SH-SY5Y (cell line): ENCODE results near the gene ATP8A2.

ENCODE experiments used
- GATA2 ChIP-seq: IDR thresholded peaks from 2 replicates; pipeline ENCODE4 v1.6.1; 2011; ENCODE audit warnings: mild to moderate bottlenecking, low read depth, low read length
- GATA3 ChIP-seq: IDR thresholded peaks from 2 replicates; pipeline ENCODE4 v1.6.1; 2011; ENCODE audit warnings: low read depth, mild to moderate bottlenecking, low read length, moderate library complexity

GRCh38 chr13:25840931-25841330 lies 469.2 kb downstream of the ATP8A2 start:
- TF ChIP-seq GATA3 (no peak), GATA2 (no peak)
